Neural cell (in vitro differentiated cells): ENCODE data around the gene ZNF462.

ENCODE experiments used
- CTCF ChIP-seq: fragments of 450-650 bp; IDR thresholded peaks from 2 replicates; pipeline ENCODE4 v1.5.1; 2014; ENCODE audit warnings: antibody characterized with exemption, mild to moderate bottlenecking, moderate library complexity; ENCODE audit not compliant: poor library complexity, severe bottlenecking
- EZH2 ChIP-seq: fragments of 200-600, 300-800 bp; shearing (Covaris generic), sonication (generic); IDR thresholded peaks from 2 replicates; pipeline ENCODE4 v1.6.1; 2014; ENCODE audit warnings: antibody characterized with exemption, low read length, borderline replicate concordance, mild to moderate bottlenecking; ENCODE audit not compliant: insufficient read depth, poor library complexity, severe bottlenecking
- POLR2AphosphoS5 ChIP-seq: IDR thresholded peaks from 2 replicates; pipeline ENCODE4 v1.6.1; 2012
- REST ChIP-seq: IDR thresholded peaks from 2 replicates; pipeline ENCODE4 v1.6.1; 2012; ENCODE audit warnings: borderline replicate concordance
- SMC3 ChIP-seq: fragments of 450-650 bp; conservative IDR thresholded peaks from 2 replicates; pipeline ENCODE4 v1.6.1; 2014; ENCODE audit warnings: antibody characterized with exemption, mild to moderate bottlenecking, moderate library complexity; ENCODE audit not compliant: poor library complexity
- TAF1 ChIP-seq: IDR thresholded peaks from 2 replicates; pipeline ENCODE4 v1.6.1; 2012; ENCODE audit warnings: low read depth

DNA sequence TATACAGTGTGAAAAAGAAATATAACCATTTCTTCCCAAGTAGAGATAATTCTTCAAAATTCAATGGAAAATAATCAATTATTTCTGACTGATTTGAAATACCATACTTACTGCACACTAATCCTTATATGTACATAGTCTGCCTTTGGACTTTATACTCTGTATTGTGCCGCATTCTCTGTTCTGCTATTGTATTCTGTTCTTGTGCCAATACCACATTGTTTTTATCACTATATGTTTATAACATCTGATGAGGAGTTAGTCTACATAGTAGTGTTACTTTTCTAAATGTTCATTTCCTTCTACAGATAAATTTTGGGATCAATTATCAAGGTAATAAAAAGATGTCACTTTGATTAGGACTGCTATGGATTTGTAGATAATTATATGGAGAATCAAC, 16.7 kb upstream of the ZNF462 start:
- no peak for TF ChIP-seq CTCF
- TF ChIP-seq TAF1, result no peak
- no peak for TF ChIP-seq REST
- no peak for TF ChIP-seq POLR2AphosphoS5
- TF ChIP-seq EZH2, result no peak
- no peak for TF ChIP-seq SMC3
